ENCODE data around the gene EHD3.

Gene EHD3

GRCh38 chr2:31237348-31238017, 3.5 kb downstream of the EHD3 start:
- Histone ChIP-seq H3K4me3 (ENCODE audit: low read length in 2 of 2) (no peak overlapping the region), H3K27ac (replicated peaks; ENCODE audit: low read length) (no peak overlapping the region), H3K27me3 (ENCODE audit: control insufficient read depth in 3 of 3, insufficient read depth in 3 of 3, low read depth in 1 of 3, low read length in 3 of 3) (peaks cover 0 to 2% (median 0%) of the 10 kb centered on the region in 3 experiments), H4K91ac (ENCODE audit: low read depth, low read length, poor library complexity) (no peak overlapping the region), H2BK12ac (ENCODE audit: low read length) (no peak overlapping the region), H3K36me3 (replicated peaks in 1 of 2; ENCODE audit: control insufficient read depth in 2 of 2, insufficient read depth in 2 of 2, low read length in 2 of 2) (no peaks in the 10 kb centered on the region), H2AK5ac (ENCODE audit: low read depth, low read length) (no peak overlapping the region), H2AFZ (ENCODE audit: low read length) (no peak overlapping the region), H3K79me1 (ENCODE audit: low read depth, low read length) (no peaks in the 10 kb centered on the region), H3K9me3 (replicated peaks in 1 of 2; ENCODE audit: control insufficient read depth in 2 of 2, insufficient read depth in 1 of 2, low read depth in 1 of 2, low read length in 2 of 2) (no peaks in the 10 kb centered on the region), H3K14ac (ENCODE audit: low read length) (no peak overlapping the region), H3K18ac (ENCODE audit: low read length) (no peak overlapping the region), H3K4me1 (ENCODE audit: control insufficient read depth in 2 of 2, insufficient read depth in 1 of 2, low read depth in 1 of 2, low read length in 2 of 2) (peaks cover 0 to 5% of the 10 kb centered on the region in 2 donors), H2BK5ac (ENCODE audit: low read length) (no peak overlapping the region), H3K4me2 (ENCODE audit: insufficient read depth, low read length, poor library complexity, severe bottlenecking) (no peak overlapping the region), H2BK120ac (ENCODE audit: low read depth, low read length) (no peak overlapping the region), H4K8ac (ENCODE audit: low read depth, low read length) (no peak overlapping the region), H3K9ac (ENCODE audit: low read depth, low read length, poor library complexity) (no peak overlapping the region), H3K4ac (ENCODE audit: low read length) (no peak overlapping the region), H2BK15ac (ENCODE audit: low read length) (no peak overlapping the region), H3K23ac (ENCODE audit: low read depth, low read length, poor library complexity) (no peak overlapping the region)
- whole genome bisulfite sequencing, 2 donors (ENCODE audit: extremely low coverage in 2 of 2, insufficient read length in 2 of 2, insufficient replicate concordance in 1 of 2) = no CpG with 5 or more reads among the region's 9 CpGs
- no peak for DNase-seq (ENCODE audit: low spot score)

GRCh38 chr2:31238126-31238905, 4.4 kb downstream of the EHD3 start:
- Histone ChIP-seq H3K36me3 (replicated peaks in 1 of 2; ENCODE audit: control insufficient read depth in 2 of 2, insufficient read depth in 2 of 2, low read length in 2 of 2) (no peaks in the 10 kb centered on the region), H3K79me1 (ENCODE audit: low read depth, low read length) (no peaks in the 10 kb centered on the region), H4K8ac (ENCODE audit: low read depth, low read length) (no peak overlapping the region), H3K14ac (ENCODE audit: low read length) (no peak overlapping the region), H3K4ac (ENCODE audit: low read length) (no peak overlapping the region), H2BK12ac (ENCODE audit: low read length) (no peak overlapping the region), H3K4me2 (ENCODE audit: insufficient read depth, low read length, poor library complexity, severe bottlenecking) (no peak overlapping the region), H3K27ac (replicated peaks; ENCODE audit: low read length) (no peak overlapping the region), H3K9me3 (replicated peaks in 1 of 2; ENCODE audit: control insufficient read depth in 2 of 2, insufficient read depth in 1 of 2, low read depth in 1 of 2, low read length in 2 of 2) (no peaks in the 10 kb centered on the region), H2BK120ac (ENCODE audit: low read depth, low read length) (no peak overlapping the region), H4K91ac (ENCODE audit: low read depth, low read length, poor library complexity) (no peak overlapping the region), H2AFZ (ENCODE audit: low read length) (no peak overlapping the region), H3K27me3 (ENCODE audit: control insufficient read depth in 3 of 3, insufficient read depth in 3 of 3, low read depth in 1 of 3, low read length in 3 of 3) (peaks cover 0 to 2% (median 0%) of the 10 kb centered on the region in 3 experiments), H3K23ac (ENCODE audit: low read depth, low read length, poor library complexity) (no peak overlapping the region), H3K9ac (ENCODE audit: low read depth, low read length, poor library complexity) (no peak overlapping the region), H3K18ac (ENCODE audit: low read length) (no peak overlapping the region), H2BK5ac (ENCODE audit: low read length) (no peak overlapping the region), H2AK5ac (ENCODE audit: low read depth, low read length) (no peak overlapping the region), H2BK15ac (ENCODE audit: low read length) (no peak overlapping the region), H3K4me3 (ENCODE audit: low read length in 2 of 2) (no peak overlapping the region), H3K4me1 (ENCODE audit: control insufficient read depth in 2 of 2, insufficient read depth in 1 of 2, low read depth in 1 of 2, low read length in 2 of 2) (peaks cover 0 to 3% of the 10 kb centered on the region in 2 donors)
- WGBS, 2 donors (ENCODE audit: extremely low coverage in 2 of 2, insufficient read length in 2 of 2, insufficient replicate concordance in 1 of 2) = no CpG with 5 or more reads among the region's 10 CpGs
- DNase-seq (ENCODE audit: low spot score) = no peak

DNA sequence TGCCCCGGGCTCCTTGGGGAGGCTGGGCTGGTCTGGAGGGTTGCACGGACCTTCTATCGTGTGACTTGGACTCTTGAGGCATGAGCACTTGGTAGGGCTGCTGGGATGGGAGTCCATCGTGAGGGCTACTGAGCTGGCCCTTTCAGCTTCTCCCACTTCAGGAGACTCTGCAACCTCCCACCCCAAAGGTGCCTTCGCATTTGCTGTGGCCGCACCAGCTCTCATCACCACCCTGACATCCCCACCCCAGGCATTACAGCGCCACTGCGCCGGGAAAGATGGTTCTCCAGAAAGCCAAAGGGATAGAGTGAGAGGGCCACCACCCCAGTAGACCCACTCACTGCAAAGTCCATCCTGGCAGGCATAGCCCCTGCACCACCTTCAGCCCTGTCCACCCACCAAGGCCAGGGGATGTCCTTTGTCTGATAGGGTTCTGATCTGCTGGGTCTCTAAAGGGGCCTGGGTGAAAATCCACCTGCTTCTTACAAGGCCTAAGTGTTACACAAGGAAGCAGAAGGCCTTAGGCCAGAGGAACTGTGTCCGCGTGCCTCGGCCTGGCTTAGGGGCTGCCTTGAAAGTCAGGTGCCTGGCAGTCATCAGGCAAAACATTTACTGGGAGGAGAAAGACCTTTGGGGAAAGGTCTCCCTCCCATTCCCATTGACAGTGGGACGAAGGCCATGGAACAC, 5.1 kb downstream of the EHD3 start:
- Histone ChIP-seq H3K9ac (ENCODE audit: low read depth, low read length, poor library complexity) (peak overlapping the region; percentile 6), H4K8ac (ENCODE audit: low read depth, low read length) (no peak overlapping the region), H2AFZ (ENCODE audit: low read length) (no peak overlapping the region), H3K4ac (ENCODE audit: low read length) (no peak overlapping the region), H2BK5ac (ENCODE audit: low read length) (no peak overlapping the region), H2BK15ac (ENCODE audit: low read length) (no peak overlapping the region), H3K14ac (ENCODE audit: low read length) (no peak overlapping the region), H3K27ac (replicated peaks; ENCODE audit: low read length) (no peak overlapping the region), H4K91ac (ENCODE audit: low read depth, low read length, poor library complexity) (no peak overlapping the region), H3K79me1 (ENCODE audit: low read depth, low read length) (no peaks in the 10 kb centered on the region), H3K4me2 (ENCODE audit: insufficient read depth, low read length, poor library complexity, severe bottlenecking) (no peak overlapping the region), H2AK5ac (ENCODE audit: low read depth, low read length) (no peak overlapping the region), H3K4me3 (ENCODE audit: low read length in 2 of 2) (no peak overlapping the region), H3K4me1 (ENCODE audit: control insufficient read depth in 2 of 2, insufficient read depth in 1 of 2, low read depth in 1 of 2, low read length in 2 of 2) (peaks cover 0 to 3% of the 10 kb centered on the region in 2 donors), H2BK12ac (ENCODE audit: low read length) (no peak overlapping the region), H3K9me3 (replicated peaks in 1 of 2; ENCODE audit: control insufficient read depth in 2 of 2, insufficient read depth in 1 of 2, low read depth in 1 of 2, low read length in 2 of 2) (no peaks in the 10 kb centered on the region), H3K18ac (ENCODE audit: low read length) (no peak overlapping the region), H3K27me3 (ENCODE audit: control insufficient read depth in 3 of 3, insufficient read depth in 3 of 3, low read depth in 1 of 3, low read length in 3 of 3) (peaks cover 0 to 2% (median 0%) of the 10 kb centered on the region in 3 experiments), H2BK120ac (ENCODE audit: low read depth, low read length) (no peak overlapping the region), H3K36me3 (replicated peaks in 1 of 2; ENCODE audit: control insufficient read depth in 2 of 2, insufficient read depth in 2 of 2, low read length in 2 of 2) (no peaks in the 10 kb centered on the region), H3K23ac (ENCODE audit: low read depth, low read length, poor library complexity) (peak overlapping the region; percentile 26)
- DNase-seq (ENCODE audit: low spot score) = no peak
- no CpG with 5 or more reads among the region's 13 CpGs for WGBS, 2 donors (ENCODE audit: extremely low coverage in 2 of 2, insufficient read length in 2 of 2, insufficient replicate concordance in 1 of 2)

Data from neuronal stem cell (in vitro differentiated cells).